GM12878 (cell line): ENCODE results near the gene SH3BP1. TPM values are rescaled to one million over a fixed set of nuclear protein-coding genes. Genes with fewer than 3 reads are reported as not detected.
A peak's percentile ranks its signal among the peaks of the same experiment; 100 is the strongest.

Experiments
- ATAC-seq: fragments of 200-7000 bp; cut with Tn5 transposase; 3 replicates; pipeline ENCODE4 v1.9.1; 2020; ENCODE audit warnings: mild to moderate bottlenecking, moderate library complexity
- BruUV-seq: library from RNA; stranded (reverse); fragments of 400-500 nt; replicated peaks from 2 replicates; lab custom pipeline; 2021; lab: Mats Ljungman, UMichigan
- CTCF ChIA-PET: fragments of 300-600 bp; sonication (Branson Sonifier 250); formaldehyde crosslinking; extraction: SDS; loops from one replicate; lab custom pipeline; 2021; ENCODE audit warnings: inconsistent platforms; lab: Yijun Ruan, JAX
- POLR2A ChIA-PET: fragments of 350-600 bp; formaldehyde crosslinking; extraction: SDS; loops from one replicate; lab custom pipeline; 2021; ENCODE audit warnings: inconsistent platforms; lab: Charles Lee
- RAD21 ChIA-PET: fragments of 300-600 bp; sonication (Branson Sonifier 250); formaldehyde crosslinking; loops from one replicate; lab custom pipeline; 2023; ENCODE audit warnings: antibody characterized with exemption; ENCODE audit not compliant: unreplicated experiment; lab: Charles Lee
- SMC1A ChIA-PET: fragments of 300-600 bp; sonication (Branson Sonifier 250); formaldehyde crosslinking; loops from one replicate; lab custom pipeline; 2023; ENCODE audit not compliant: unreplicated experiment, uncharacterized antibody; lab: Charles Lee
- DNase-seq: peaks from one replicate; pipeline ENCODE4 v3.0.0-alpha.2; 2011; ENCODE audit warnings: low read depth, low spot score
- FAIRE-seq: peaks from 3 replicates; lab custom pipeline; 2011; peaks lifted over from hg19 to GRCh38; lab: Jason Lieb, UNC
- H2AFZ ChIP-seq: 2 replicates; pipeline ENCODE4 v1.6.0; 2011; ENCODE audit warnings: low read depth, low read length, control low read depth; ENCODE audit not compliant: control insufficient read depth
- H3K27ac ChIP-seq: 2 replicates; pipeline ENCODE4 v1.5.1; 2011; ENCODE audit warnings: control low read depth; ENCODE audit not compliant: control insufficient read depth, insufficient read depth
- H3K27me3 ChIP-seq, 2 experiments: replicated peaks in 1 of 2; 2 replicates each; pipeline versions ENCODE4 v1.6.0 to v1.6.1; 2011; ENCODE audit warnings: low read length in 1 of 2; ENCODE audit not compliant: control insufficient read depth in 2 of 2, insufficient read depth in 2 of 2
- H3K36me3 ChIP-seq, 2 experiments: 2 replicates each; pipeline ENCODE4 v1.5.1; 2011; ENCODE audit warnings: low read length in 1 of 2; ENCODE audit not compliant: control insufficient read depth in 2 of 2, insufficient read depth in 2 of 2
- H3K4me1 ChIP-seq: 2 replicates; pipeline ENCODE4 v1.6.1; 2011; ENCODE audit warnings: mild to moderate bottlenecking, low read length, moderate library complexity, mixed read lengths; ENCODE audit not compliant: control insufficient read depth, insufficient read depth
- H3K4me2 ChIP-seq: 2 replicates; pipeline ENCODE4 v1.6.0; 2011; ENCODE audit warnings: control low read depth; ENCODE audit not compliant: control insufficient read depth, insufficient read depth
- H3K4me3 ChIP-seq: fragments of 200-600 bp; sonication (generic); 2 replicates; pipeline ENCODE4 v1.5.1; 2016
- H3K79me2 ChIP-seq: 2 replicates; pipeline ENCODE4 v1.6.0; 2011; ENCODE audit warnings: low read length; ENCODE audit not compliant: control insufficient read depth, insufficient read depth
- H3K9ac ChIP-seq: 2 replicates; pipeline ENCODE4 v1.8.0; 2011; ENCODE audit warnings: low read length, control low read depth, mixed read lengths; ENCODE audit not compliant: control insufficient read depth, insufficient read depth
- H3K9me3 ChIP-seq: replicated peaks from 3 replicates; pipeline ENCODE4 v1.5.1; 2011; ENCODE audit warnings: mild to moderate bottlenecking, low read length; ENCODE audit not compliant: control insufficient read depth, insufficient read depth
- H4K20me1 ChIP-seq: 2 replicates; pipeline ENCODE4 v1.6.0; 2011; ENCODE audit not compliant: control insufficient read depth, insufficient read depth
- HCFC1 ChIP-seq: fragments of 150-350 bp; IDR thresholded peaks from 2 replicates; pipeline ENCODE4 v1.6.1; 2014; ENCODE audit warnings: low read length
- IKZF2 ChIP-seq, 2 experiments: fragments of 450-650 bp; IDR thresholded peaks; 2 replicates each; pipeline ENCODE4 v1.6.1; 2017; ENCODE audit warnings: mild to moderate bottlenecking in 2 of 2, moderate library complexity in 2 of 2
- JUNB ChIP-seq: IDR thresholded peaks from 2 replicates; pipeline ENCODE4 v1.6.1; 2016; ENCODE audit warnings: antibody characterized with exemption, mild to moderate bottlenecking
- NFYB ChIP-seq: IDR thresholded peaks from 2 replicates; pipeline ENCODE4 v1.6.1; 2011; ENCODE audit warnings: low read depth, mild to moderate bottlenecking, low read length, improper control_type of control experiment, moderate library complexity; ENCODE audit not compliant: insufficient read depth
- NR2C2 ChIP-seq: IDR thresholded peaks from 2 replicates; pipeline ENCODE4 v1.6.1; 2011; ENCODE audit warnings: borderline replicate concordance, low read depth; ENCODE audit not compliant: control insufficient read depth, insufficient read length
- NRF1 ChIP-seq: conservative IDR thresholded peaks from 2 replicates; pipeline ENCODE4 v1.6.1; 2011; ENCODE audit warnings: mild to moderate bottlenecking, low read depth, low read length, improper control_type of control experiment
- RELB ChIP-seq: fragments of 450-650 bp; IDR thresholded peaks from 2 replicates; pipeline ENCODE4 v1.6.1; 2017; ENCODE audit warnings: low read depth, mild to moderate bottlenecking, moderate library complexity
- SMARCA5 ChIP-seq: fragments of 450-650 bp; IDR thresholded peaks from 2 replicates; pipeline ENCODE4 v1.6.1; 2017; ENCODE audit warnings: mild to moderate bottlenecking
- SREBF1 ChIP-seq: IDR thresholded peaks from 2 replicates; pipeline ENCODE4 v1.6.1; 2012; ENCODE audit warnings: mild to moderate bottlenecking, low read length
- TCF12 ChIP-seq: IDR thresholded peaks from 2 replicates; pipeline ENCODE4 v1.6.1; 2011; ENCODE audit warnings: low read depth, mild to moderate bottlenecking, low read length
- WGBS: methylation state at CpG from one replicate; pipeline ENCODE4 v1.1.6; 2016; ENCODE audit warnings: low lambda C conversion rate; ENCODE audit not compliant: insufficient replicate concordance, insufficient coverage; ENCODE audit errors: missing lambda C conversion rate; 5-methylcytosine and 5-hydroxymethylcytosine counted together
- in situ Hi-C: fragments of 300-500 bp; cut with MboI; formaldehyde crosslinking; loops from 9 replicates; pipeline ENCODE4 v1.14.3; 2018; ENCODE audit warnings: mixed read lengths
- intact Hi-C: fragments of 100-400 bp; cut with micrococcal nuclease; formaldehyde crosslinking; loops from one replicate; pipeline ENCODE4 v1.14.2; 2022; ENCODE audit not compliant: unreplicated experiment
- polyA plus RNA-seq, 11 experiments: library from polyadenylated mRNA; depleted of rRNA in 4 of 11; unstranded in 6 of 11; stranded (reverse) in 5 of 11; fragments of >200 nt; fragmentation: Nextera tagmentation in 4 of 11; fragmentation: Illumina TruSeq in 1 of 11; extraction: Ambion mirVana in 4 of 11; extraction: Trizol in 1 of 11; gene quantifications; 1 replicate in 1 of 11; 2 replicates in 10 of 11; pipeline versions ENCODE4 v1.2.1 to v1.2.3, GENCODE V29; 2011 to 2016; ENCODE audit warnings: inconsistent platforms in 2 of 11, missing spikeins in 2 of 11, low read depth in 1 of 11
- total RNA-seq, 4 experiments: library from RNA; depleted of rRNA in 3 of 4; stranded (reverse); fragments of >200 nt in 3 of 4; fragmentation: Illumina TruSeq in 1 of 4; extraction: Trizol in 1 of 4; gene quantifications; 2 replicates each; pipeline versions ENCODE4 v1.2.1 to v1.2.3, GENCODE V29; 2013 to 2021
- TF ChIP-seq, protein P1 (sequence below): IDR thresholded peaks from 2 replicates; pipeline ENCODE4 v1.6.1; 2011; ENCODE audit warnings: low read depth, mild to moderate bottlenecking, low read length, moderate library complexity, borderline replicate concordance; ENCODE audit errors: extremely low read depth
- TF ChIP-seq, protein P2 (sequence below): fragments of 450-650 bp; conservative IDR thresholded peaks from 2 replicates; pipeline ENCODE4 v1.6.1; 2017; ENCODE audit warnings: mild to moderate bottlenecking, moderate library complexity

SH3BP1 gene
- total and polyA plus RNA-seq, 10 of the 15 experiments (the other 5 are each of a cell fraction or from before 2014, with no cell fraction given), result 0.29 to 70.5 (median 22.5) TPM

DNA sequence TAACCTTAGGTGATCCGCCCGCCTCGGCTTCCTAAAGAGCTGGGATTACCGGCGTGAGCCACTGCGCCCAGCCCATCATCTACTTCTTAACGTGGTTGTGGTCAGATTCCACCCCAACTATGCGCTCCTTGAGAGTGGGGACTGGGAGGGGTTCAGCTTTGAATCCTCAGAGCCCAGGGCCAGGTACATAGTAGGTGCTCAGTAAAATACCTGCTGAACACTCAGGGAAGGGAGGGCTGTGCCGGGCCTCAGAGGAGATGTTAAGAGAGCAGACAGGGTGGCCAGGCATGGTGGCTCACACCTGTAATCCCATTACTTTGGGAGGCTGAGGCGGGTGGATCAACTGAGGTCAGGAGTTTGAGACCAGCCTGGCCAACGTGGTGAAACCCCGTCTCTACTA, 34.8 kb downstream of the SH3BP1 start:
- Histone ChIP-seq H3K36me3 (peaks cover 0 to 2% of the 10 kb centered on the region in 2 experiments; a peak in 1 of 4 replicates), H3K4me1 (peaks cover 28% of the 10 kb centered on the region), H3K4me2 (peak overlapping the region; percentile 64), H3K9me3 (no peaks in the 10 kb centered on the region), H4K20me1 (no peaks in the 10 kb centered on the region), H3K79me2 (peaks cover 30% of the 10 kb centered on the region), H3K27ac (peak overlapping the region; percentile 45), H3K4me3 (no peak overlapping the region), H3K27me3 (no peaks in the 10 kb centered on the region), H2AFZ (no peak overlapping the region), H3K9ac (no peak overlapping the region)
- CTCF ChIA-PET, result interaction anchor here (13.6 to 19.9 kb wide), 3 partner anchors 13 to 67 kb away, joined by 178 to 414 read pairs (median 396); partner anchors contain the start of genes GGA1, PDXP and SH3BP1
- no peak for ATAC-seq
- POLR2A ChIA-PET, result interaction anchor here (0.6 to 14.0 kb wide), 6 partner anchors 7 to 66 kb away, joined by 4 to 209 read pairs (median 11); partner anchors contain the start of genes GGA1 and PDXP
- RAD21 ChIA-PET, result interaction anchor here (1.3 to 5.1 kb wide), 5 partner anchors 14 to 67 kb away, joined by 3 to 112 read pairs (median 25); partner anchors contain the start of genes GGA1, PDXP and SH3BP1
- intact Hi-C loops (no loop called here), in situ Hi-C loops (no loop called here)
- SMC1A ChIA-PET, result interaction anchor here (0.6 to 10.9 kb wide), 4 partner anchors 14 to 133 kb away, joined by 3 to 98 read pairs (median 41); partner anchors contain the start of genes GCAT, GGA1 and PDXP
- FAIRE-seq, result no peak
- BruUV-seq, result no TSS peak
- TF ChIP-seq NRF1, result no peak
- TF ChIP-seq, protein P1, sequence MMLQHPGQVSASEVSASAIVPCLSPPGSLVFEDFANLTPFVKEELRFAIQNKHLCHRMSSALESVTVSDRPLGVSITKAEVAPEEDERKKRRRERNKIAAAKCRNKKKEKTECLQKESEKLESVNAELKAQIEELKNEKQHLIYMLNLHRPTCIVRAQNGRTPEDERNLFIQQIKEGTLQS, result no peak
- no peak for TF ChIP-seq NFYB
- no peak for TF ChIP-seq JUNB
- TF ChIP-seq SMARCA5, result no peak
- no peak for TF ChIP-seq HCFC1
- TF ChIP-seq NR2C2, result no peak
- TF ChIP-seq RELB, result no peak
- TF ChIP-seq IKZF2 (IDR thresholded peaks at IDR 0.05), result no peak
- no peak for TF ChIP-seq SREBF1
- no peak for TF ChIP-seq TCF12
- TF ChIP-seq, protein P2, sequence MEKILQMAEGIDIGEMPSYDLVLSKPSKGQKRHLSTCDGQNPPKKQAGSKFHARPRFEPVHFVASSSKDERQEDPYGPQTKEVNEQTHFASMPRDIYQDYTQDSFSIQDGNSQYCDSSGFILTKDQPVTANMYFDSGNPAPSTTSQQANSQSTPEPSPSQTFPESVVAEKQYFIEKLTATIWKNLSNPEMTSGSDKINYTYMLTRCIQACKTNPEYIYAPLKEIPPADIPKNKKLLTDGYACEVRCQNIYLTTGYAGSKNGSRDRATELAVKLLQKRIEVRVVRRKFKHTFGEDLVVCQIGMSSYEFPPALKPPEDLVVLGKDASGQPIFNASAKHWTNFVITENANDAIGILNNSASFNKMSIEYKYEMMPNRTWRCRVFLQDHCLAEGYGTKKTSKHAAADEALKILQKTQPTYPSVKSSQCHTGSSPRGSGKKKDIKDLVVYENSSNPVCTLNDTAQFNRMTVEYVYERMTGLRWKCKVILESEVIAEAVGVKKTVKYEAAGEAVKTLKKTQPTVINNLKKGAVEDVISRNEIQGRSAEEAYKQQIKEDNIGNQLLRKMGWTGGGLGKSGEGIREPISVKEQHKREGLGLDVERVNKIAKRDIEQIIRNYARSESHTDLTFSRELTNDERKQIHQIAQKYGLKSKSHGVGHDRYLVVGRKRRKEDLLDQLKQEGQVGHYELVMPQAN, result no peak
- WGBS, result 87% methylated on average over 12 of the region's 12 CpGs
- no peak for DNase-seq
